HG03045 (cell line): Measurements from ENCODE around the gene ATP8B1.

Experiments used
- ATAC-seq: cut with Tn5 transposase; IDR thresholded peaks from one replicate; pipeline ENCODE4 v1.9.1; 2021; ENCODE audit warnings: mild to moderate bottlenecking, moderate library complexity; ENCODE audit not compliant: unreplicated experiment

ATP8B1 gene

GRCh38 chr18:57631697-57632096, 171.4 kb downstream of the ATP8B1 start:
- ATAC-seq, result no peak

- ATAC-seq, result no peak
These were observed 172.1 kb downstream of the ATP8B1 start for GRCh38 chr18:57630754-57631595.

GRCh38 chr18:57630002-57630753, 172.9 kb downstream of the ATP8B1 start:
- peak; percentile 98 for ATAC-seq

GRCh38 chr18:57629422-57629821, 173.7 kb downstream of the ATP8B1 start:
- ATAC-seq, result no peak

GRCh38 chr18:57627488-57627887, 175.6 kb downstream of the ATP8B1 start:
- no peak for ATAC-seq

- ATAC-seq, result no peak
These were observed 178.1 kb downstream of the ATP8B1 start for GRCh38 chr18:57624988-57625387.

- ATAC-seq, result peak; percentile 21
These were observed 181.9 kb downstream of the ATP8B1 start for GRCh38 chr18:57621246-57621604.

GRCh38 chr18:57619876-57620275, 183.2 kb downstream of the ATP8B1 start:
- ATAC-seq, result no peak

- ATAC-seq, result no peak
These were observed 184.2 kb downstream of the ATP8B1 start for GRCh38 chr18:57618910-57619309.

GRCh38 chr18:57603871-57604270, 199.2 kb downstream of the ATP8B1 start:
- ATAC-seq, result no peak
